ENCODE measurements around the gene ALOXE3.

Gene ALOXE3

DNA sequence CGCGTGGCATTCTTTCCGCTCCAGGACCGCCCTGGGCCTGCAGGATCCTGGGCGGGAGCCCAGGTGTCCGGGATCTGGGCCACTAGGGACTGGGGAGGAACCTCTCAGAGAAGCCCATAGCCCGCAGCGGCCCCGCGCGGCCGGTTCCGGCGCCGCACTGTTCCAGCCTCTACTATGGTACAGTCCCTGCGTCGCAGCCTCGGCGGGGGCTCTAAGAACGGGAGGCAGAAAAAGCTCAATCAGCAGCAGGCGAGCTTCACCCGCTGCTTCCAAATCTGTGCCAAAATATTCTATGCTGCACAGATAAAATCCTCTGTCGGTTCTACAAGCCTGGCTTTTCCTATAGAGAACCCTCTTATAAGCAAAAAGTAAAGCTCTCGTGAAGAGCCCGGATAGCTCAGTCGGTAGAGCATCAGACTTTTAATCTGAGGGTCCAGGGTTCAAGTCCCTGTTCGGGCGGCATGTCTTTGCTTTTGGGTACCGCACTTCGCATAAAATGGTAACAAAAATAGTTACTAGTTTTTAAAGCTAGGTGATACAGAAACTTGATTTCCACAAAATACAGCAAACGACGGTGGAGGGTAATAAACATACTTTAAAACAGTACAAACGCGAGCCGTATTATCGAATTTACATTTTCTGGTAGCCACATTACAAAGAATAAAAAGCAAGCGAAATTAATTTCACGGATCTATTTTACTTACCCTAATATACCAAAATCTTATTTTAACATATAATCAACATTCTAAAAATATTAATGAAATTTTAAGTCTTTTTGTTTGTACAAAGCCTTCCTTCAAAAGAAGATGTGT, 661 bp upstream of the ALOXE3 start:
- TF ChIP-seq GATA2 (IDR thresholded peaks at IDR 0.05; ENCODE audit: low read depth, low read length), result peak; percentile 33; the same call in 1 of the 2 replicates
- no peak for TF ChIP-seq GATA3 (IDR thresholded peaks at IDR 0.05; ENCODE audit: low read depth, low read length)

DNA sequence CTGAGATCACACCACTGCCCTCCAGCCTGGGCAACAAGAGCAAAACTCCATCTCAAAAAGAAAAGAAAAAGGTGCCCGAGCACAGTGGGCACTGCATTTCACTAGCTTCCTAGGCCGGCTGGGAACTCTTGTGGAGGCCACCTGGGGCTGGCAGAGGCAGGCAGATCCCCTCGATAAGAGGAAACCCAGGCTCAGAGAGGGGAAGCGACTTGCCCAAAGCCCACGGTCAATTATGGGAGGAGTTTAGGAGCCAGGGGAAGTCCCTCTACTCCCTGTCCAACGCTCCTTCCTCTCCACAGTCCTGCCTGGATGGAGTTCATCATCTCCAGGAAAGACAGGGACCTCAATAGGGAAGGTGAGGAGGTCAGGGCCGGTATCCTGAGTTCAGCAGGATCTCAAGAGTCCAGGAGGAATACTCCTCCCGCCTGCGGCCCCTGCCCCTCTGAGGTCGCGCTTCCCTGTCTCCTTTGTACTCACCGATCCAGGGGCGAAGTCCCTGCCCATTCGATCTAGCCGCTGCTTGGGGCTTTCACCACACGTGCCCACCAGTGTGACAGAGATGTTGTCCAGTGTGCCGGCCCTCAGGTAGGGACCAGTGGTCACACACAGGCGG, 841 bp downstream of the ALOXE3 start:
- TF ChIP-seq GATA2 (IDR thresholded peaks at IDR 0.05; ENCODE audit: low read depth, low read length) (peak; percentile 91), GATA3 (IDR thresholded peaks at IDR 0.05; ENCODE audit: low read depth, low read length) (no peak)

DNA sequence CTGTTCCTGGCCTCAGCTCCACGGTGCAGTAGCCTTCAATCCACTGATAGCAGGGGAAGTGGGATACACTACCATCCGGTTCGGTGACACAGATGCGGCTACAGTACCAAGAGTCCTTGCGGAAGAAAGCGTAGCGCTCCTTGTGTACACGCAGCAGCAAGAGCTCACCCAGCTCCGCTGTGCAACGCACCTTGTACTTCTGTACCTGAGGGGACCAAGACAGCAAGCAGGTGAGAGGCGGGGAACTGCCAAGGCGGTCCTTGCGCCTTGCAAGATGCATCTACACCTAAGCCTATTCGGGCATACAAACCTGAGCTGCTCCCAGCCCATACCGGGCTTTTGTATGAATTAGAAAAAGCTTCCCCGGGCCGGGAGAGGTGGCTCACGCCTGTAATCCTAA, 1.5 kb downstream of the ALOXE3 start:
- TF ChIP-seq GATA2 (IDR thresholded peaks at IDR 0.05; ENCODE audit: low read depth, low read length) (no peak), GATA3 (IDR thresholded peaks at IDR 0.05; ENCODE audit: low read depth, low read length) (no peak)

DNA sequence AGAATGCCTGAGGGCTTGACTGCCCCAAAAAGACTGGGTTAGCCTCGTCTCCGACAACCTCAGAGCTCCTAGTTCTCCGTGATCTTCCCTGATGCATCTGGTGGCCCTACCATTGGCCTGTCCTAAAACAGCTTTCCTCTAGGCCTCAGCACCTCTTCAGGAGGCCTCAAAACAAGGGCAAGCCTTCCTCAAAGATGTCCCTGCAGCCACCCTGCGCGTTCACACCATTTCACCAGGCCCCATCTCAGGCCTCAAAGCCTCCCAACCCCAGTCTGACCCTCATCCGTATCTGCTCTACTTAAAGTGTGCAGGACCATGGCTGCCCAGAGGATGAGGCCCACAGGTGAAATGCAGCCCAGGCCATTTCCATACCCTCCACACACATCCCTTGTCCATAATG, 7.4 kb downstream of the ALOXE3 start:
- TF ChIP-seq GATA3 (IDR thresholded peaks at IDR 0.05; ENCODE audit: low read depth, low read length) (no peak), GATA2 (IDR thresholded peaks at IDR 0.05; ENCODE audit: low read depth, low read length) (no peak)

DNA sequence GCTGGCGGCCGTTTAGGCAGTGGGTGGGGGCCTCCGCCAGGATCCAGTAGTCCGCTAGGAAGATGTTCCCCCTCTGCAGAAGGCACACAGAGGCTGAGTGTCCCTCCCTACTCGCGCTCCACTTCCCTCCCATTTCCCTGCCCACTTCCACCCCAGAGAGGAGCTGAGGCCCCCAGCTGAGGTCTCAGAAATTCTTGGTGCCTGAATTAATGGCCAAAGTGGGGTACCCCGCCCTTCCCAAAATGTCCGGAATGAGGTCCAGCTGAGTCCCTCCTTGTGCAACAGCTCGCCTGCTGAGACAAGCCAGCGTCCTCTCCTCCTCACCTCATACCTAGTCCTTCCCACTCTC, 7.9 kb downstream of the ALOXE3 start:
- no peak for TF ChIP-seq GATA3 (IDR thresholded peaks at IDR 0.05; ENCODE audit: low read depth, low read length)
- no peak for TF ChIP-seq GATA2 (IDR thresholded peaks at IDR 0.05; ENCODE audit: low read depth, low read length)

DNA sequence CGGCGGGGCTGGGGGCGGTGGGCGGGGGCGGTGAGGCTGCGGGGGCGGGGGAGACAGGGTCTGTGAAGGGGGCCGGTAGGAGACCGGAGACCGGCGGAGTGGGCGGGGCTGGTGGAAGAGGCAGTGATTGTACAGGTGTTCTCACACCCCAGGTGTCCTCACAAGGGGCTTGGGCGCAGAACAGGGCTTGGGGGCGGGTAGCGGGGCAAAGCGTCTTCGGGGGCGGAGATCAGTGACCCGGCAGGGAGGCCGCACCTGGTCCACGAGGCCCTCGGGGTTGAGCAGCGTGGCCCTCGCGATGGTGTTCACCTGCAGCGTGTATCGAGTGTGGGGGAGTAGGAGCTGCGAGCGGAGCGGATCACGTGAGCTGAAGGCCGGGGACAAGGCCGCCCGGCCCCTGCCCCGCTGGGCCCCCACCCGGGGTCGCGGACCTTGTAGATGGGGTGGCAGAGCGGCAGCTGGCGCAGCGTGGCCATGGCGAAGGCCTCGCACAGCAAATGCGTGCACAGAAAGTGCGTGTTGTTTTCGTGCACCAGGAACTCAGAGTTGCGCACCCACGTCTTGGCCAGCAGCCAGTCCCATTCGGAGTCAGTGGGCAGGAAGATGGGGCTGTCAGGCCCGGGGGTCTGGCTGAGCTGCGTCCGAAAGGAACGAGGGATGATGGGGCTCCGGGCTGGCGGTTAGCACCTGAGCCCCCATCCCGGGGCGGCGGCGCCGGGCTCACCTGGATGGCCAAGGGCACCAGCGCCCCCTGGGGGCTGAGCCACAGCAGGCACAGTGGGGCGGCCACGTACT, 8.5 kb downstream of the ALOXE3 start:
- TF ChIP-seq GATA3 (IDR thresholded peaks at IDR 0.05; ENCODE audit: low read depth, low read length) (no peak), GATA2 (IDR thresholded peaks at IDR 0.05; ENCODE audit: low read depth, low read length) (no peak)

DNA sequence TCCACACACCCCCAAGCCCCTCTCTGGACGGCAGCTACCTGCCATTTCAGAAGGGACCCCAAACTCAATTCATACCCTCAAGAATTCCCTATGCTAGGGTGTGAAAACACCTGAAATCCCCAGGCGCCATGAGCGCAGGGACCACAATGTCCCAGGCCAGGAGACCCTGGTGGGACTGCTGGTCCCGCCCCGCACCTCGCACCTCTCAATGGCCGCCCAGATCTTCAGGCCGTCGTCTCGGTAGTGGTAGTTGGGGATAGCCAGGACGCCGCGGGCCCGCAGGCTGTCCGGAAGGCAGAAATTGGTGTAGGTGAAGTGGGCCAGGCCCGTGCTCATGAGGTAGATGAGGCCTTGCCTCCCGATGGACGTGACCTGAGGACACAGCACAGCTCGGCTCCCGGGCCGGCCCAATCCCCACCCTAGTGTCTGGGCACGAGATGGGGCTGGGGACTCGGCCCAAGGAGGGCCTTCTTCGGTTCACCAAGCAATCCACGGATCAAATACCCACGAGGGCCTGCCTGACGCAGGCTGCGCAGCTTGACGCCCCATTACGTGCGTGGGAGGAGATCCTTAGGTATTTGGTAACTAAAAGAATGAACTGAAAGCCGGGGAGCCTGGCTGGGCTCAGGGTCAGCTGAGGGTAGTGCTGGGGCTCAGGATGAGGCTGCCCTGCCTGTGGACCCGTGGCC, 9.2 kb downstream of the ALOXE3 start:
- TF ChIP-seq GATA3 (IDR thresholded peaks at IDR 0.05; ENCODE audit: low read depth, low read length), result no peak
- no peak for TF ChIP-seq GATA2 (IDR thresholded peaks at IDR 0.05; ENCODE audit: low read depth, low read length)

DNA sequence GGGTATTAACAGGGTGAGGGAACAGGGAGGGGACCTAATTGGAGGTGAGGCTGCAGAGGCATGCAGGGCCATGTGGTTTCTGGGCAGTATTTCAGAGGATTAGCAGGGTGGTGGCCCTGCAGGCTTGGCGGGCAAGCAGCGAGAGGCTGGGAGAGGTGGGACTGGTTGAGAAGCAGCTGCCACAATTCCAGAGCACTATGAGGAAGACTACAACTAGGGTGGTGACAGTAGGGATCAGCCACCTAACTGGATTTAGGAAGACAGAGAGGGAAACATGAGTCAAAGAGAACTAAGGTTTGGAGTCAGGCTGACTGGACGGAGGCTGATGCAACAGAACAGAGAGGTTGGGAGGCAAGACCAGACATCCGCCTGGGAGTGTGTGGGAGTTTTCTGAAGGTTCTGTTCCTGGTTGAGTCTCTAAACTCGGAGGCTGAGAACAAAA, 12.3 kb downstream of the ALOXE3 start:
- no peak for TF ChIP-seq GATA2 (IDR thresholded peaks at IDR 0.05; ENCODE audit: low read depth, low read length)
- TF ChIP-seq GATA3 (IDR thresholded peaks at IDR 0.05; ENCODE audit: low read depth, low read length), result no peak

DNA sequence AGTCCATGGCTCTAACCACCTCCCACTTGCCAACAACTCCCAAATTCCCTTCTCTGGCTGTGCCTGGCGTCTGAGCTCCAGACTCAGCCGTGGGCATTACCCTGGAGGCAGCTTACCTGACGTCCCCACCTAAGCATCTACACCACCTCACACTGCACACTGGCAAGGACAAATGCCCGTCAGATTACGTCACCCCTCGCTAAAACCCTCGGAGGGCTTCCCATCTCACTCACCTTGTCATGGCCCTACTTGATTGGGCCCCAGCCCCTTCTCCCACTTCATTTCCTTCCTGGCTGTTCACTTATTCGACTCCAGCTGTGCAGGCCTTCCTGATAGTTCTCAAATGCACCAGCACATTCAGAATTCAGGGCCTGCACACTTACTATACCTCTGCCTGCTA, 13.4 kb downstream of the ALOXE3 start:
- no peak for TF ChIP-seq GATA3 (IDR thresholded peaks at IDR 0.05; ENCODE audit: low read depth, low read length)
- no peak for TF ChIP-seq GATA2 (IDR thresholded peaks at IDR 0.05; ENCODE audit: low read depth, low read length)

DNA sequence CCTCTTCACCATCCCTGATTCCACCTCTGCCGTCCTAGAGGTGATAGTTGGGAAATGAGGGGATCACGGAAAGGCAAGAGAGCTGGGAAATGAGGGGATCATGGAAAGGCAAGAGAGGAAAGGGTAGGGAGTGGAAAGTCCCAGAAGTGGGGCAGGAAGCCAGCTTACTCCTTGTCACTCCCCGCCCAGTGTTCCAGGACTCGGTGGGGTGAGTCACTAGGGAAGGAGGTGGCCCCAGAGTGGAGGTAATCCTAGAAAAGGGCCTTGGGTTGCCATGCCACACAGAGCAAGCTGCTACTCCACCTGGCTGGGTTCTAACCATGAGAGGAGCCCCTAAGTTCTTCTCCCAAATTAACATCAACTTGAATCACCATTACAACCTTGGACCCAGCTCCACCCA, 14.8 kb downstream of the ALOXE3 start:
- TF ChIP-seq GATA2 (IDR thresholded peaks at IDR 0.05; ENCODE audit: low read depth, low read length) (no peak), GATA3 (IDR thresholded peaks at IDR 0.05; ENCODE audit: low read depth, low read length) (no peak)

DNA sequence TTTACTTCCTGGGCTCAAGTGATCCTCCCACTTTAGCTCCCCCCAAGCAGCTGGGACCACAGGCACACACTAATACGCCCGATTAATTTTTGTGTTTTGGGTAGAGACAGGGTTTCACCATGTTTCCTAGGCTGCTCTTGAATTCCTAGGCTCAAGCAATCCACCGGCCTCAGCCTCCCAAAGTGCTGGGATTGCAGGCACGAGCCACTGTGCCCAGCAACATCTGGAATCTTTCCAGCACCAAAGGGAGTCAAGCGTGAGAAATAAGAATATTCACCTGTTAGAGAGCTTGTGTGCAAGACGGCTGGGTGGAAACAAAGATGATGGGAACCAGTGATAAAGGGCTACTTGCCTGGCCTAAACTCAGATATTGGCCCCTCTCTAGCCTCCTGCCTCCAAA, 16.6 kb downstream of the ALOXE3 start:
- TF ChIP-seq GATA3 (IDR thresholded peaks at IDR 0.05; ENCODE audit: low read depth, low read length) (no peak), GATA2 (IDR thresholded peaks at IDR 0.05; ENCODE audit: low read depth, low read length) (no peak)

DNA sequence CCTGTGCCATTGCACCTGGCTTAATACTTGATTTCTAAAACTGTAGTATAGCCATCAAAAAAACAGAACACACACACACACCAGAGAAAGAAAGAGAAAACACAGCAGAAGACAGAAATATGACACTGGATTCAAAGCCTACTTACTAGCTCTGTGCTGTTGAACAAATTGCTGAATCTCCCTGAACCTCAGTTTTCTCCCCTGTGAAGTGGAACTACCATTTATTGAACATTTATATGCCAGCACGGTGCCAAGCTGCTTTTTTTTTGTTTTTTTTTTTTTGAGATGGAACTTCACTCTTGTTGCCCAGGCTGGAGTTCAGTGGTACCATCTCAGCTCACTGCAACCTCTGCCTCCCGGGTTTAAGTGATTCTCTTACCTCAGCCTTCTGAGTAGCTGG, 17.6 kb downstream of the ALOXE3 start:
- TF ChIP-seq GATA3 (IDR thresholded peaks at IDR 0.05; ENCODE audit: low read depth, low read length) (no peak), GATA2 (IDR thresholded peaks at IDR 0.05; ENCODE audit: low read depth, low read length) (no peak)

DNA sequence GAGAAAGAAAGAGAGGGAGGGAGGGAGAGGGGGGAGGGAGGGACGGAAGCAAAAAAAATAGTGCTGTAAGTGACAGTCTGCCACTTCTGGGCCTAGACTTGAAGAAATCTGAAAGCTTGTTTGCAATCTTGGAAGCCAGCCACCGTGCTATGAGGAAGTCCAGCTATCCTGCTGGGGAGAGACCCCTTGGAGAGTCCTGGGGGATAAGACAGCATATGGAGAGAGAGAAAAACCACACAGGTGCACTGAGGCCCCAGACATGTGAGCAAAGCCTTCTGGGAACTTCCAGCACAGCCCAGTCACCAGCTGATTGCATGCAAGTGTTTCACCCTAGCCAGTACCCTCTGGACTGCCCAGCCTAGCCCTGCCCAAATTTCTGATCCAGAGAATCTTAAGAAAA, 18.2 kb downstream of the ALOXE3 start:
- TF ChIP-seq GATA3 (IDR thresholded peaks at IDR 0.05; ENCODE audit: low read depth, low read length), result no peak
- no peak for TF ChIP-seq GATA2 (IDR thresholded peaks at IDR 0.05; ENCODE audit: low read depth, low read length)

DNA sequence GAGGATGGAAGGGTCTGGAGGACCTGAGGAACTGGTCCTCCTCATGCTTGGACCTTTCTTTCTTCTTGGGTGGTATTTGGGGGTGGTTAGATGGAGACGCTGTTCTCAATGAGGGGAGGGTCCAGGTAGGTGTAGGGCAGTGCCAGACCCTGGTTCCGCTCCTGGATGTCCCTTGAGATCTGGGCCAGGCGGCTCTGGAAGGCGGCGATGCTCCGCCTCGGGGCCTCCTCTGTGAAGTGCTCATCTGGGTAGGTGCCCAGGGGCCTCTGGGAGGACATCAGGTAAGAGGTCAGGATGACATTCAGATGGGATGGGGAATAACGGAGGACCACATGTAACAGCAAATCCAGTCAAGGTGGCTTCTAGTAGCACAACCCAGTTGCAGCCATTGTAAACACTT, 21.8 kb downstream of the ALOXE3 start:
- TF ChIP-seq GATA2 (IDR thresholded peaks at IDR 0.05; ENCODE audit: low read depth, low read length) (no peak), GATA3 (IDR thresholded peaks at IDR 0.05; ENCODE audit: low read depth, low read length) (no peak)

Data from SH-SY5Y (cell line).